ENCODE data around the gene ELFN2. TPM values are rescaled to one million over a fixed set of nuclear protein-coding genes. Genes with fewer than 3 reads are reported as not detected.

Gene ELFN2
- total RNA-seq, 2 experiments from 2014 or later = 0.04 to 0.06 TPM

DNA sequence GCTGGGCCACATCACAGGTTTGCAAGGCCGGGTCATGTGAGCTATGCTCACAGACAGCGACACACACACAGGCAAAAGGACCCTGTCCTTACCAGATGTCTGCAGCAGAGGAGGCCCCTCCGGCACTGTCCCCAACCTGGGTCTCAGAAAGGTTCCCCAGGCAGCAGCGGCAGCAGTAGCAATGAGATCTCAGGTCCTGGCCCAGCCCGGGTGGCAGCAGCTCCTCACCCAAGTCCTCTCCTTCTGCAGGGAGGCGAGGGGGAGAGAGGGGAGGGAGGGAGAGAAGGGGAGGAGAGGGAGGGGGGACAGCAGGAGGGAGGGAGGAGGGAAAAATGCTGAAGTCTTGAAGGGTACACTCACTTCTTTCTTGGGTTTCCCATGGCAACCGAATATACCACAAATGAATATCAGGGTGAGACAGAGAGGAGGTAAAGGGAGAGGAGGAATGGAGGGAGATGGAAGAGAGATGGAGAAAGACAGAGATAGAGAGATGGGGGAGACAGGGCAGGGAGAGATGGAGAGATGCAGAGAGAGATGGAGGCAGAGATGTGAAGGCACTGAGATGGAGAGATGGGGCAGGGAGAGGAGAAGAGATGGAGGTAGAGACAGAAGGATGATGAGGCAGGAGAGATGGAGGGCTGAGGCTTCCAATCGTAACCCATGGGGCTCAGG lies 9.5 kb downstream of the ELFN2 start:
- CTCF ChIA-PET = interaction anchor here (1.0 kb wide), 1 partner anchor 84 kb away, joined by 3 read pairs; no protein-coding TSS in a partner anchor

GRCh38 chr22:37417264-37417663 lies 10.0 kb downstream of the ELFN2 start:
- ChIA-PET POLR2A (no interaction called here), CTCF (interaction anchor here (1.0 kb wide), 1 partner anchor 83 kb away, joined by 3 read pairs; no protein-coding TSS in a partner anchor)

More for the DNA sequence above, 9.5 kb downstream of the ELFN2 start:
- POLR2A ChIA-PET = no interaction called here

DNA sequence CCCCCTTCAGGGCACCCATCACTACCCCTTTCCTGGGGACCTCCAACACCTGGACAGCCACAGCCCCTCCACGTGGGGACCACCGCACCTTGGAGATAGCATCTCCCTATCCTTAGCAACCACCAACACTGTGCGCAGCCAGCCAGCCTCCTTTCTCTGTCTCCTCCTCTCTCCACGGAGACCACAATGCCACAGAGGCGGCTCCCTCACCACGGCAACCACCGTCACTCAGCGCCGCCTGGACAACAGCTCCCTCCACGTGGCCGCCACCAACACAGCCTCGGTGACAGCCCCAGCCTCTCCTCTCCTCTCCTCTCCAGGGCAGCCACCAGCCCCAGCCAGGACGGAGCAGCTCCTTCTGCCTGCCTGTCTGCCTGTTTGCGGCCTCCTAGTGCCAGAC lies 10.5 kb downstream of the ELFN2 start:
- CTCF ChIA-PET = no interaction called here
- POLR2A ChIA-PET = no interaction called here

- ChIA-PET CTCF (no interaction called here), POLR2A (no interaction called here)
These were observed 10.9 kb downstream of the ELFN2 start for GRCh38 chr22:37416389-37416788.

GRCh38 chr22:37415210-37415609 lies 12.1 kb downstream of the ELFN2 start:
- POLR2A ChIA-PET = no interaction called here
- CTCF ChIA-PET = no interaction called here

- POLR2A ChIA-PET = no interaction called here
These were observed 13.0 kb downstream of the ELFN2 start for GRCh38 chr22:37414288-37414687.

DNA sequence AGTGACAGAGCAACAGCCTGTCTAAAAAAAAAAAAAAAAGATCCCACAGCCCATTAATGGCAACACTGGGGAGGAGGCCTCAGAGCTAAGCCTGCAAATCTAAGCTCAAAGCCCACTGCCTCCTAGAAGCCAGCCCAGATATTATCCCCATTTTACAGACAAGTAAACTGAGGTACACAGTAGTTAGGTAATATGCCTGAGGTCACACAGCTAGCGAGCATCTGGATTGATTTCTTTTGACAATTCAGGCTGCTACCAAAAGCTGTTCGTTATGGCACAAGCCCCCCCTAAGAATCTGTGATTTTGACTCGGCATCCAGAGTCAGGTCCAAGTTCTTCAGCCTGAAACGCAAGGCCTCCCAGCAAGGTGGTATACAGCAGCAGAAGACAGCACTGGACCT lies 13.7 kb downstream of the ELFN2 start:
- ChIA-PET CTCF (no interaction called here), POLR2A (no interaction called here)

More at GRCh38 chr22:37414288-37414687, 13.0 kb downstream of the ELFN2 start:
- CTCF ChIA-PET = no interaction called here

GRCh38 chr22:37412495-37413250 lies 14.6 kb downstream of the ELFN2 start:
- CTCF ChIA-PET = no interaction called here
- POLR2A ChIA-PET = no interaction called here

GRCh38 chr22:37411655-37412054 lies 15.6 kb downstream of the ELFN2 start:
- ChIA-PET CTCF (interaction anchor here (0.7 kb wide), 1 partner anchor 55 kb away, joined by 4 read pairs; no protein-coding TSS in a partner anchor), POLR2A (no interaction called here)

DNA sequence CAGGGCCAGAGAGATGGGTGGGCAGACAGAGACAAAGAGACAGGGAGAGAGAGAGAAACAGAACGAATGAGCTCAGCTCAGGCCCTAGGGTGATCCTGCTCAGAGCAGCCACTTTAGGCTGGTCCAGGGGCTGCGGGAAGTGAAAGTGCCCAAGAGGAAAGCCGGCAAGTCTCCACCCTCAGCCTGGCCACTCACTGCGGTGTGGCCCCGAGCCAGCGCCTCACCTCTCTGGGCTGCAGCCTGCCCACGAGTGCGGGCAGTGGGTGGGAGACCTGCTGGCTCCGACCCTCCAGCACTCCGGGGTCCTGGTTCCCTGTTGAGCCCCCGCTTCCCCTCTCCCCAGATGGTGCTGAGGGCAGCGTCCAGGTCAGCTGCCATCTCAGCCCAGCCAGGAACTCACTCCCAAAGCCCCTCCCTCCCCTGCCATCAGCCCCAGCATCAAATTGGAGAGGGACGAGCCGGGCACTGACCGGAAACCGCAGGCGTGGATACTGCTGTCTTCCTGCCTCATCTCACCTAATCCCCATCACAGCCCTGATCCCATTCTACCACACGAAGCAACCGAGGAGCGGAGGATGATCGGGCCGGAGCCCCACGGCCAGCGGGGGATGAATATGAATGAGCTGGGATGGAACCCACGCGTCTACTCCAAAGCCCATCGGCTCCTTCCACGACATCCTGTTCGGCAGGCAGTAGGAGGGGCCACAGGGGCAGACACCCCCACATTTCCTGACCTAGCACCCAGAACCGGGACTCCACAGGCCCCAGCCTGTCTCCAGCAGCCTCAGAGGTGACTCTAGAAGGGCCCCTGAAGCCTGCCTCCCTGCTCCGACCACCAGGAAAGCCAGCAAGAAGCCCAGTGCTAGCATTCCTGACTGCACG lies 16.9 kb downstream of the ELFN2 start:
- ChIA-PET CTCF (no interaction called here), POLR2A (no interaction called here)

DNA sequence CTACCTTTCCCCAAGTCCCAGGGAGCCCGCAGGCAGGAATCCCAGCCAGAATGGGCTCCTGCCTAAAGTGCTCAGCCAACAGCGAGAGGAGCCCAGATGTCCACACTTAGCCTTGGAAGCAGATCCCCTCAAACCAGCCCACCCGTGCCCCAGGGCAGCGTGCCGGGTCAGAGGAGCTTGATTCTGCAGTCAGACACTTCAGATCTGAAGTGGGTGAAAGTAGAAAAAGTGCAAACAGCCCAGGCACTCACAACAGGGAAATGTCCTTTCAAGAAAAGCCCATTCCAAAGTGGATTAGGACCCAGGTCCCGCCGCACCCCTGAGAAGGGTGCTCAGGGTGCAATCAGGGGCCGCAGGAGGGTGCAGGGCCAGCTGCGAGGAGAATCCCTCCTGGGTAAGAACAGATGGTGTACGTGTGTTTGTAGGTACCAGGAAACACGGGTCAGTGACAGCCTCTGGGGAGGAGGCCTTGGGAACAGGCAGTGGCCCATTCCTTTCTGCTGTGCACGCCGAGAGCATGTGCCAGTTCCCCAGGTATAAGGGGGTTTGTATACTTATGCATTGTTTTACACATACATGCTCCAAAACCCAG lies 17.7 kb downstream of the ELFN2 start:
- POLR2A ChIA-PET = no interaction called here
- CTCF ChIA-PET = no interaction called here

- CTCF ChIA-PET = interaction anchor here (1.2 kb wide), 1 partner anchor 91 kb away, joined by 3 read pairs; no protein-coding TSS in a partner anchor
- POLR2A ChIA-PET = no interaction called here
These were observed 18.2 kb downstream of the ELFN2 start for GRCh38 chr22:37409031-37409430.

DNA sequence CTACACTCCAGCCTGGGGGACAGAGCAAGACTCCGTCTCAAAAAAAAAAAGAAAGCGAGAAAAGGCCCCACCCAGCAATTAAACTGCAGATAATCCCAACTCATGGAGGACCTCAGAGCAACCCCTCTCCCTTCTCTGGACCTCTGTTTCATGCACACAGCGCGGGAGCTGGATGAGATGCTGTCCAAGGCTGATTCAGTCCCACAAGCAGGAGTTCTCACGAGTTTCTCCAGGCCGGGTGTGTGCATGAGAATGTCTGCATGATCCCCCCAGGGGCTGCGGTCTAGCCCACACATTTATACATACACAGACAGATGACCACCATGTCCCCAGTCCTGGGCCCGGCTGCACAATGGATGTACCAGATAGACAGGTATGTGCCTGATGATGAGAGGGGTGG lies 19.4 kb downstream of the ELFN2 start:
- CTCF ChIA-PET = interaction anchor here (1.2 kb wide), 1 partner anchor 90 kb away, joined by 3 read pairs; no protein-coding TSS in a partner anchor
- POLR2A ChIA-PET = no interaction called here

- POLR2A ChIA-PET = no interaction called here
These were observed 20.6 kb downstream of the ELFN2 start for GRCh38 chr22:37406441-37407235.

DNA sequence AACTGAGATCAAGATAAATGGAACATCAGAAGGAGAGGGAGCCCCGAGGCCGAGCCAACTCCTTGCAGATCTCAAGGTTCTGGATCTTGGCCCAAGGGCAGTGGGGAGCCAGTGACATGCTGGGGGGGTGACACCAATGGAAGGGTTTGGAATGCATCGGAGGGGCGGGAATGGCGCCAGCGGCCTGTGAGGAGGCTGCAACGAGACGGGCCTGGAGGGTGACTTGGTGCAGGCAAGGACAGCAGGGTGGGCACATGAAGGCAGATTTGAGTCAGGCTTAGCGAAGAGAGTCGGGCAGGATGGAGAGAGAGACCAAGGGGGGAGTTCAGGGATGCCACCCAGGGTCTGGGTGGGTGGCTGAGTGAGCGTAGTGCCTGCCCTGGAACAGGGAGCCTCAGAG lies 23.2 kb downstream of the ELFN2 start:
- ChIA-PET POLR2A (no interaction called here), CTCF (no interaction called here)

More at GRCh38 chr22:37406441-37407235, 20.6 kb downstream of the ELFN2 start:
- CTCF ChIA-PET = no interaction called here

DNA sequence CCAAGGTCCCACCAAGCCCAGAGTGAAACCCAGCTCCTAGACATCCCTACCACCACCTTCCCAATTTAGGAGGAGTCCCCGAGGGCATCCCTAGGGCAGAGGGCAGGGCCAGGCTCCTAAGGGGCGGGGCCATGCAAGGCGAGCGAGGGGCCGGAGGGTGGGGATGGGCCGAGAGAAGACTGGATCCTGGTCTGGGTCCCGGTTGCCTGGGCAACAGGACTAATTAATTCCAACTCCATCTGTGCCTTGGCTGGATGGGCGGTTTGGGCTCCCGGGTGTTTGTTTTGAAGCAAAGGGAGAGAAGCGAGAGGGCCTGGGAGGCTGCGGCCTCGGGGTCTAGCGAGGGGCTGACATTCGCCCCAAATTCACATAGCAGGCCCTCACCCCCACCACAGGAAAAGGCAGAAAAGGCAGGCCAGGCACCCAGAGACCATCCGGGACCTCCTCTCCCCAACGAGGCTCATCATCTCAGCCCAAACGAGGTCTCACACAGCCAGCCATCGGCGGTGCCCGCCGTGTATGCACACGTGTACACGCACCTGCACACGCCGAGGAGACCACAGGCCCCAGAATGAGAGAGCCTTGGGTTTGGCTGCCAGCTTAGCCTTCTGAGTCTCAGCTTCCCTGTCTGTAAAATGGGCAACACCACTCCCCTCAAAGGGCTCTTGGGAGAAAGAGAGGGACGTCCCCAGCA lies 23.9 kb downstream of the ELFN2 start:
- CTCF ChIA-PET = no interaction called here
- POLR2A ChIA-PET = no interaction called here

DNA sequence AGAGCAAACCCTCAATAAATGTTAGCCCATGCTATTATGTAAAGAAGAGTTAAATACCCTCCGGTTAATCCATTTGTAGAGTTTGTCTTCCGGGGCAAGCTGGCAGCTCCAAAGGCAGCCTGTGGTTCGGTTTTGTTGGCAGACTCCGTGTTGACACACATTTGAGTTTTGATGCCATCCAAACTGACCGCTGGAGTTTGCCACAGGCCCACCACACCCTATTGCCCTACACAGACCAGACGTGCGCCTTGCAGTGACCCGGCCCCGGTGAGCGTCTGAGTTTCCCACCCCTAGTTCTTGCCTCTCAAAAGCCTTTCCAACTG lies 25.1 kb downstream of the ELFN2 start:
- POLR2A ChIA-PET = no interaction called here
- CTCF ChIA-PET = no interaction called here

GRCh38 chr22:37401401-37402183 lies 25.7 kb downstream of the ELFN2 start:
- ChIA-PET CTCF (no interaction called here), POLR2A (no interaction called here)

All from activated CD8-positive, alpha-beta memory T cell treated with anti-CD3 and anti-CD28 coated beads for 36 hours (primary cell).